NCI-H82 treated with DMSO at 0.1 percent for 48 hours (cell line): ENCODE measurements around the gene ST3GAL4.

Source experiments
- DNase-seq: peaks from one replicate; lab custom pipeline; 2025; ENCODE audit not compliant: unreplicated experiment; lab: John Stamatoyannopoulos, UW

Gene ST3GAL4

GRCh38 chr11:126420698-126421256 lies 65.3 kb downstream of the ST3GAL4 start:
- DNase-seq, result no peak

- DNase-seq, result no peak
Measured at GRCh38 chr11:126421271-126421671, 65.8 kb downstream of the ST3GAL4 start.

GRCh38 chr11:126422446-126422845 lies 67.0 kb downstream of the ST3GAL4 start:
- DNase-seq, result no peak

GRCh38 chr11:126423154-126423553 lies 67.7 kb downstream of the ST3GAL4 start:
- DNase-seq, result no peak

- DNase-seq, result no peak
Measured at GRCh38 chr11:126423743-126424142, 68.3 kb downstream of the ST3GAL4 start.

- no peak for DNase-seq
Measured at GRCh38 chr11:126424471-126425039, 69.1 kb downstream of the ST3GAL4 start.

GRCh38 chr11:126426106-126426505 lies 70.6 kb downstream of the ST3GAL4 start:
- DNase-seq, result no peak

- DNase-seq, result no peak
Measured at GRCh38 chr11:126426820-126427749, 71.6 kb downstream of the ST3GAL4 start.

GRCh38 chr11:126430581-126431335 lies 75.3 kb downstream of the ST3GAL4 start:
- DNase-seq, result no peak

GRCh38 chr11:126431401-126432064 lies 76.0 kb downstream of the ST3GAL4 start:
- DNase-seq, result no peak

- no peak for DNase-seq
Measured at GRCh38 chr11:126432065-126432461, 76.6 kb downstream of the ST3GAL4 start.

- DNase-seq, result no peak
Measured at GRCh38 chr11:126432525-126432924, 77.0 kb downstream of the ST3GAL4 start.

GRCh38 chr11:126433244-126433846 lies 77.9 kb downstream of the ST3GAL4 start:
- DNase-seq, result no peak

GRCh38 chr11:126433989-126434949 lies 78.8 kb downstream of the ST3GAL4 start:
- DNase-seq, result no peak

- DNase-seq, result no peak
Measured at GRCh38 chr11:126434950-126435335, 79.5 kb downstream of the ST3GAL4 start.

GRCh38 chr11:126436209-126436755 lies 80.8 kb downstream of the ST3GAL4 start:
- no peak for DNase-seq

- no peak for DNase-seq
Measured at GRCh38 chr11:126437731-126438130, 82.2 kb downstream of the ST3GAL4 start.

- DNase-seq, result no peak
Measured at GRCh38 chr11:126438272-126438671, 82.8 kb downstream of the ST3GAL4 start.

- DNase-seq, result no peak
Measured at GRCh38 chr11:126438691-126439090, 83.2 kb downstream of the ST3GAL4 start.
